HCT116 (cell line): Measurements from ENCODE around the gene KLHDC4.

Source experiments
- CTCF ChIP-seq, 3 experiments: fragments of 200-600 bp in 1 of 3; sonication (generic) in 1 of 3; IDR thresholded peaks in 2 of 3; conservative IDR thresholded peaks in 1 of 3; 2 replicates each; pipeline ENCODE4 v1.5.1; 2012 to 2017; ENCODE audit warnings: low read depth in 2 of 3, low read length in 2 of 3, antibody characterized with exemption in 1 of 3, borderline replicate concordance in 1 of 3, control low read depth in 1 of 3, mild to moderate bottlenecking in 1 of 3, mixed read lengths in 1 of 3, mixed run types in 1 of 3, moderate library complexity in 1 of 3; ENCODE audit not compliant: insufficient read depth in 1 of 3
- POLR2A ChIP-seq: IDR thresholded peaks from 2 replicates; pipeline ENCODE4 v1.7.0; 2011; ENCODE audit warnings: borderline replicate concordance; ENCODE audit not compliant: insufficient read depth, insufficient read length; ENCODE audit errors: extremely low read depth
- RAD21 ChIP-seq: IDR thresholded peaks from 2 replicates; pipeline ENCODE4 v1.6.1; 2012; ENCODE audit warnings: low read depth, mild to moderate bottlenecking
- REST ChIP-seq: IDR thresholded peaks from 2 replicates; pipeline ENCODE4 v1.6.1; 2012; ENCODE audit warnings: low read depth

GRCh38 chr16:87724490-87725291 is 41.1 kb downstream of the KLHDC4 start:
- TF ChIP-seq CTCF (IDR thresholded peaks at IDR 0.05 in 2 of 3, conservative IDR thresholded peaks at IDR 0.05 in 1 of 3; ENCODE audit: borderline replicate concordance in 1 of 3, insufficient read depth in 1 of 3, low read depth in 2 of 3, low read length in 2 of 3) (no peak), RAD21 (no peak), POLR2A (no peak), REST (no peak)
